ENCODE data around the gene ALB. TPM values are rescaled to one million over a fixed set of nuclear protein-coding genes. Genes with fewer than 3 reads are reported as not detected.

The ALB gene
- total and polyA plus RNA-seq, 2 of the 8 experiments (the other 6 are each of a cell fraction or from before 2014, with no cell fraction given) = 0.12 TPM; not detected in 1

GRCh38 chr4:73419106-73420038 is 15.3 kb downstream of the ALB start:
- ChIA-PET POLR2A (ENCODE audit: partially characterized antibody) (no interaction called here), CTCF (ENCODE audit: partially characterized antibody) (interaction anchor here (0.6 to 2.6 kb wide), 9 partner anchors 11 to 402 kb away, joined by 3 to 11 read pairs (median 5); no protein-coding TSS in a partner anchor)
- WGBS, 2 experiments (ENCODE audit: extremely low coverage in 1 of 2, insufficient coverage in 1 of 2, insufficient read length in 1 of 2, insufficient replicate concordance in 2 of 2, low coverage in 1 of 2, low lambda C conversion rate in 2 of 2, missing lambda C conversion rate in 1 of 2) = 82% methylated on average over 7 of the region's 7 CpGs; no CpG with 5 or more reads in 1 of the 2 experiments
- H4K20me1 ChIP-seq (replicated peaks in 1 of 2; ENCODE audit: control insufficient read depth in 1 of 2, insufficient read depth in 2 of 2, low read length in 2 of 2) = no peaks in the 10 kb centered on the region
- H3K4me3 ChIP-seq (ENCODE audit: extremely low read depth in 1 of 4, insufficient read depth in 2 of 4, low read depth in 3 of 4, low read length in 4 of 4) = no peak overlapping the region
- no peak overlapping the region for H3K4ac ChIP-seq (replicated peaks; ENCODE audit: insufficient read length, low read depth, low read length)
- no peak overlapping the region for H2BK120ac ChIP-seq (replicated peaks; ENCODE audit: low read depth, low read length)
- no peaks in the 10 kb centered on the region for H3K27me3 ChIP-seq (replicated peaks in 1 of 4; ENCODE audit: control insufficient read depth in 3 of 4, extremely low read depth in 1 of 4, insufficient read depth in 3 of 4, low read length in 3 of 4)
- H3K56ac ChIP-seq (replicated peaks; ENCODE audit: insufficient read length, low read depth, low read length) = no peak overlapping the region
- no peaks in the 10 kb centered on the region for H3K23me2 ChIP-seq (ENCODE audit: low read depth, low read length)
- H3K27ac ChIP-seq (ENCODE audit: low read depth, low read length) = no peak overlapping the region
- H3K23ac ChIP-seq (ENCODE audit: insufficient read length) = no peak overlapping the region
- H3K79me2 ChIP-seq (ENCODE audit: control insufficient read depth in 1 of 2, insufficient read depth in 2 of 2, low read length in 2 of 2) = no peaks in the 10 kb centered on the region
- H2BK12ac ChIP-seq (ENCODE audit: low read depth, low read length) = no peak overlapping the region
- no peak overlapping the region for H4K8ac ChIP-seq (ENCODE audit: extremely low read depth, insufficient read depth, low read length)
- no peak overlapping the region for H2BK20ac ChIP-seq (ENCODE audit: low read length)
- no peaks in the 10 kb centered on the region for H3K9me3 ChIP-seq (ENCODE audit: insufficient read depth in 2 of 2, low read depth in 1 of 2, low read length in 1 of 2)
- no peak for FAIRE-seq
- H2BK15ac ChIP-seq (ENCODE audit: low read length) = no peak overlapping the region
- H2AFZ ChIP-seq (ENCODE audit: low read length) = no peak overlapping the region
- H3K14ac ChIP-seq (ENCODE audit: insufficient read length) = no peak overlapping the region
- H2AK5ac ChIP-seq (ENCODE audit: low read depth, low read length) = no peak overlapping the region
- H4K5ac ChIP-seq (ENCODE audit: insufficient read length, low read depth, low read length) = no peak overlapping the region
- H4K91ac ChIP-seq (replicated peaks; ENCODE audit: insufficient read length, low read length) = no peak overlapping the region
- no peak for DNase-seq (ENCODE audit: low read depth in 1 of 2, low spot score in 2 of 2)
- no peaks in the 10 kb centered on the region for H3K36me3 ChIP-seq (ENCODE audit: control insufficient read depth in 2 of 4, insufficient read depth in 4 of 4, low read length in 3 of 4)
- H3K4me2 ChIP-seq (ENCODE audit: insufficient read depth in 1 of 2, low read depth in 2 of 2, low read length in 2 of 2) = no peak overlapping the region
- no peak overlapping the region for H2BK5ac ChIP-seq (ENCODE audit: low read depth, low read length)
- no peak overlapping the region for H3K18ac ChIP-seq (ENCODE audit: extremely low read depth, low read length)
- H3K9ac ChIP-seq (replicated peaks in 1 of 4; ENCODE audit: extremely low read depth in 1 of 4, low read depth in 3 of 4, low read length in 3 of 4) = no peak overlapping the region
- H3K4me1 ChIP-seq (replicated peaks in 1 of 4; ENCODE audit: control insufficient read depth in 3 of 4, insufficient read depth in 4 of 4, low read length in 3 of 4) = peaks cover 0 to 4% (median 0%) of the 10 kb centered on the region in 4 experiments; a peak in 3 of 7 replicates
- H3K79me1 ChIP-seq (ENCODE audit: low read depth, low read length) = no peaks in the 10 kb centered on the region
- TF ChIP-seq SIRT6 (IDR thresholded peaks at IDR 0.05; ENCODE audit: low read length) (no peak), RFX5 (IDR thresholded peaks at IDR 0.05; ENCODE audit: borderline replicate concordance, low read depth, low read length) (no peak), EP300 (IDR thresholded peaks at IDR 0.05; ENCODE audit: borderline replicate concordance in 1 of 2, low read depth in 2 of 2, low read length in 2 of 2) (no peak), TAF1 (IDR thresholded peaks at IDR 0.05; ENCODE audit: low read depth, low read length) (no peak), SP1 (IDR thresholded peaks at IDR 0.05; ENCODE audit: low read depth, low read length) (no peak), SUZ12 (IDR thresholded peaks at IDR 0.05; ENCODE audit: low read length) (no peak), JUND (IDR thresholded peaks at IDR 0.05; ENCODE audit: low read length) (no peak), CHD2 (IDR thresholded peaks at IDR 0.05; ENCODE audit: low read length) (no peak), TEAD4 (IDR thresholded peaks at IDR 0.05; ENCODE audit: low read depth, low read length) (no peak), NRF1 (IDR thresholded peaks at IDR 0.05; ENCODE audit: low read depth, low read length) (no peak), EGR1 (IDR thresholded peaks at IDR 0.05; ENCODE audit: borderline replicate concordance, low read depth, low read length) (no peak), MAFK (IDR thresholded peaks at IDR 0.05; ENCODE audit: low read depth, low read length) (no peak), YY1 (IDR thresholded peaks at IDR 0.05; ENCODE audit: low read depth, low read length) (no peak), HDAC6 (IDR thresholded peaks at IDR 0.05; ENCODE audit: low read depth, low read length) (no peak)

Measured in H1 (cell line).